GM23248 (cell line): Measurements from ENCODE around the gene KMT2B.

ENCODE experiments used
- EZH2 ChIP-seq: fragments of 200-600 bp; sonication (generic); IDR thresholded peaks from 2 replicates; pipeline ENCODE4 v1.6.1; 2018; ENCODE audit warnings: antibody characterized with exemption, mild to moderate bottlenecking; ENCODE audit not compliant: insufficient read depth, poor library complexity, severe bottlenecking
- EZH2phosphoT487 ChIP-seq: fragments of 200-600 bp; sonication (generic); IDR thresholded peaks from 2 replicates; pipeline ENCODE4 v1.6.1; 2018; ENCODE audit warnings: antibody characterized with exemption, moderate library complexity, mild to moderate bottlenecking, low read depth; ENCODE audit not compliant: insufficient read depth

- TF ChIP-seq EZH2 (no peak), EZH2phosphoT487 (no peak)
Observed at GRCh38 chr19:35782589-35782988, 64.8 kb downstream of the KMT2B start.
